SW480 (cell line): ENCODE results near the gene CD46.
"Not testable (repeated sequence)": the region's sequence is repeated elsewhere in the genome, so short reads cannot be mapped to it uniquely, and the experiment has no call there.

Source experiments
- DNase-seq: peaks from one replicate; pipeline ENCODE4 v3.0.0-alpha.2; 2016; ENCODE audit warnings: low spot score

The CD46 gene

GRCh38 chr1:207751463-207751789, 428 bp upstream of the CD46 start:
- not testable (repeated sequence) for DNase-seq

GRCh38 chr1:207752456-207752998, 673 bp downstream of the CD46 start:
- peak; percentile 50 for DNase-seq

- DNase-seq: no peak
These were observed 1.8 kb downstream of the CD46 start for GRCh38 chr1:207753611-207754010.

DNA sequence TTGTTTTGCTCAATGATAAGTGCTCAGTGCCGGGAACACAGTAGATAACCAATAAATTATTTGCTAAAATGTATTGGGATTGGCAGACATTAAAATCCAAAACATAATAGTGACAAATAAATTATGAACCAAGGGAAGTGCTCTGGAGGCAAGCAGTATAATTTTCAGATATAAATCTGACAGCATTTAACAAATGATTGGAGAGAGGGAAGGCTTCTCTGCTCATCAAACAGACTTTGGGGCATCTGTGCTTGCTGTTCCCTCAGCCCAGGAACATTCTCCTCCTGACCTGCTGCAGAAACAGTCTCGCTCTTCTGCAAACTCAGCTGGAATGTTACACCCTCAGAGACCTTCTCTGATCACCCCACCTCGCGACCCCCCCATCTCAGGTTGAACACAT, 2.2 kb downstream of the CD46 start:
- no peak for DNase-seq

DNA sequence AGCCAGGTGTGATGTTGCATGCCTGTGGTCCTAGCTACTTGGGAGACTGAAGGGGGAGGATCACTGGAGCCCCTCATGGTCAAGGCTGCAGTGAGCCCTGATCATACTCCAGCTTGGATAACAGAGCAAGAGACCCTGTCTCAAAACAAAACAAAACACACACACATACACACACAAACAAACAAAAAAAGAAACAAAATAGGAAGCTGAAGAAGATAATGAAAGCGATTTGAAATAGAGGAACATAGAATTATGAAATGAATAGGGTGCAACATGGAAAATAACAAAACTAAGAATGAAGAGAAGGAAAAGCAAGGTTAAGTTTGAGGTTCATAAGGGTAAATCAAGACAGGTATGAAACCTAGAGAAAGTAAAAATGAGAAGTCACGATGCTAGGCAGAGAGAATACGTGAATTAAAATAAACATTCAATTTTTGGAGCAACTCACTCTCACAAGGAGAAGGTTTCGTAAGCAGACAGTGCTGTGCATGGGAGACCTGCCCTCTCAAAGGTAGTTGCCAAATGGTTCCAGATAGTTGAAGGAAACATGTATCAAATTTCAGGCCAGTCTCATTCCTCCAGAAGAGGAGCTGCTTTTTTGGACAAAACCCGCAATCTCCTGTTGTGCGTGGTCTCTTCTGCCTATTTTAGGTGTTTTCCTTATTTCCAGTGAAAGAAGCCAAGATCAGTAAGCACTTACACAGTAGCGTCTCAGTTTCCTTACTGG, 3.3 kb downstream of the CD46 start:
- no peak for DNase-seq

DNA sequence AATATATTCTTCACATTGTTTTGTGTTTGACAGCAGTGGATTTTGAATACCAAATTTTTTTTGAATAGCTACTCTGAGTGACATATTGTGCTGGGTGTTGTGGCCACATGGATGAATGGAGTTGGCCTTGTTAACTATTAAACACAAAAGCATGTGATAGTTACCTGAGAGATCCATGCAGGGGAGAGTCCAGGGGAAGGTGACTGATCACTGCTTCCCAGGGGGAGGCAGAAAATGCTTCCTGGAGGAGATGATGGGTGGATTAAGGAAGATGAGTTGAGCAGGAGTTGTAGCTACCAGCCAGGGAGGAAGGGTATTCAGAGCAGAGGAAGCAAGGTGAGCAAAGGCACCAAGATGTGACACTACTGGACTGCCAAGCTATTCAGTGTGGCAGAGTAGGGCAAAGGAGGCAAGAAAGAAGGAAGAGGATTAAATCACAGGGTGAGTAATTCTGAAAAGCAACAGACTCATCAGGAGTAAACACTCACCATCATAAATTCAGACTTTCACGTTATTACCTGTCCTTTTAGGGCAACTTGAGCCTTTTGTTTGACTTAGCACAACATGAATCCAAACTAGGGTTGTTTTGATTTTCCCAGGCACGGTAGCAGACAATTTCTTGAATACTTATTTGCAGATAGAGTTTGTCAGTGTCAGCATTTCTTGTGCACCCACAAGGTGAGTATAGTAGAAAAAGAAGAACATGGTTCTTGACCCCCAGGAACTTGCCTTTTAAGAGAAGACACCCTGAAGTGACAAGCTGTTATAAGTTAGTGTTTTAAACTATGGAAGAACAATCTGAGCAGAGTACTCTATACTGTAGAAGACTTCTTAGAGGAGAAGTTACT, 4.2 kb downstream of the CD46 start:
- DNase-seq: no peak

DNA sequence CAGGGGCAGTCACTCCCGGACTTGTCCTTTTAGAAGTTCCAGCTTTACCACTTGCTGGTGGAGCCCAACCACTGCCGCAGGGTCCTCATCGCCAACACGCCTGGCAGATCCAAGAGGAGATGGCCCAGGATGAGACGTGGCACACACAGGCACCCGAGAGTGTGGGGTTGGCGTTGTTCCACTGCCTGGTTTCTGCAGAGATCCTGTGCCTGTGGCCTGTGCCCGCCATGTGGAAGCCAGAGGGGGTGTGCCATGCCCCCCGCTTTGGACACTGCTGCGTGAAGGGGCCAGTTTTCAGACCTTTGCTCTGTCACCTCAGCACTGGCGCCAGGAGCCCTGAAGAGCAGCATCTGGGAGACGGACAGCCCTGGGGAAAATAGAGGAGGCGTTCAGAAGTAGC, 10.8 kb downstream of the CD46 start:
- DNase-seq: no peak

DNA sequence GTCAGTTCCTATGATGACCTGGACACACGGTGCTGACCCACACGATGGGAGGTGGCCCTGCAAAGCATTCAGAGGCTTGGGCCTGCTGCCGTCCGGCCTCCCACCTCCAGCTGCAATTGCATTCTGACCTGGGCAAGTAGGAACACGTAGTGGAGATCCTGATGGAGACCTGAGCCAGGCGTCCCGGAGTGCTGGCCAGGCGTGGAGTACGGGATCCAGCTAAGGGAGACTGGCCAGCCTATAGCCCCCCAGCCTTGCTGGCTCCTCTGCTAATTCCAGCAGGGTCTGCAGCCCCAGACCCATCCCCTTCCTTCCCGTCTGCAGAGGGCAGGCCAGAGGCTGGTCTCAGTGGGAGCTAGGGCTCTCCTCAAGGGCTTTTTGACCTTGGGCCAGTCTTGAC, 11.2 kb downstream of the CD46 start:
- no peak for DNase-seq

DNA sequence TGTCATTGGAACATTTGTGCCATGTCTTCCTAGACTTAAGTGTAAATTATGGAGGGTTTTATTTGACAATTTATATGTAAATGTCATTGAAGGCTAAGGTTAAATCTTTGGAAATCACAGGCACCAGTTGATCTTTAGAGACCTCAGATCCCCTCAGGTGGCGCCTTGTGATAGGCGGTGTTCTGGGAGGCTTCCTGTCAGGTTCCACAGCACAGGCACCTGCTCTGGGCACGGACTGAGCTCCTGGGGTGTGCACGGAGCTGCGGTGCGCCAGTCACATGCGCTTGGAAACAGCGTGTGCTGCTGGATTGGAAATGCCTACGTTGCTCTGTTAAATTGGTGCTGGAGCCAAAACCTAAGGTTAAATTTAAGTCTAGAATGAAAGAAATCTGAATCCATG, 12.1 kb downstream of the CD46 start:
- DNase-seq: no peak

GRCh38 chr1:207766569-207766968, 14.7 kb downstream of the CD46 start:
- no peak for DNase-seq

- DNase-seq: not testable (repeated sequence)
These were observed 18.7 kb downstream of the CD46 start for GRCh38 chr1:207770514-207770913.

DNA sequence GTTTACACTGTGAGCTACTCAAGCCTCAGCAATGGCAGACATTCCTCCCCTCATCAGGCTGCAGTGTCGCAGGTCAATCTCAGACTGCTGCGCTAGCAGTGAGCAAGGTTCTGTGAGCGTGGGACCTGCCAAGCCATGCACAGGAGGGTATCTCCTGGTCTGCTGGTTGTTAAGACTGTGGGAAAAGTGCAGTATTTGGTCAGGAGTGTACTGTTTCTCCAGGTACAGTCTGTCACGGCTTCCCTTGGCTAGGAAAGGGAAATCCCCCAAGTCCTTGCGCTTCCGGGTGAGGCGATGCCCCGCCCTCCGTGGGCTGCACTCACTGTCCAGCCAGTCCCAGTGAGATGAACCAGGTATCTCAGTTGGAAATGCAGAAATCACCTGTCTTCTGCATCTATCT, 24.2 kb downstream of the CD46 start:
- DNase-seq: not testable (repeated sequence)

GRCh38 chr1:207777412-207777811, 25.6 kb downstream of the CD46 start:
- not testable (repeated sequence) for DNase-seq

DNA sequence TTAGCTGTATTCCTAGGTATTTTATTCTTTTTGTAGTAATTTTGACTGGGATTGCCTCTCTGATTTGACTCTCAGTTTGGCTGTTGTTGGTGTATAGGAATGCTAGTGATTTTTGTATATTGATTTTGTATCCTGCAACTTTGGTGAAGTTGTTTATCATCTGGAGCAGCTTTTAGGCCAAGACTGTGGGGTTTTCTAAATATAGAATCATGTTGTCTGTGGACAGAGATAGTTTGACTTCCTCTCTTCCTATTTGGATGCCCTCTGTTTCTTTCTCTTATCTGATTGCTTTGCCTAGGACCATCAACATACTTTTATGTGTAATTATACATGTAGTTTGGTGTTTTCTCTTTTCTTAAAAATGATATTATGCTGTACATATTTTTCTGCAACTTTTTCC, 27.2 kb downstream of the CD46 start:
- no peak for DNase-seq

- DNase-seq: no peak
These were observed 29.5 kb downstream of the CD46 start for GRCh38 chr1:207781312-207781711.

DNA sequence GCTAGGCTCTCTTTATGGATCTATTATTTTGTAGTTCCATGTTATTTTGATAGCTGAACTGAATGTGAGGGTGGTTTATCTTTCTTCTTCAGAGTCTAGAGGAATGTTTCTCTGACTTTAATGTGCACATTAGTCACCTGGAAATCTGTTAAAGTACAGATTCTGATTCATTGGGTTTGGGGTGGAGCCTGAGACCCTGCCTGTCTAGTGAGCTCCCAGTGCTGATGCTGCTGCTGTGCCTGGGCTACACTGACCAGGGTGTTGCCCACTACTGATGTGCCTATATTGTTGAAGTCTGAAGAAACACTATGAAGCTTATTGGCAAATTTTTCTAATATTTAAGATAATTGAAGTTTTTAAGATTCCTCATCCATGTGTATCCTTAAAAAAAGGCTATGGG, 35.9 kb downstream of the CD46 start:
- no peak for DNase-seq

DNA sequence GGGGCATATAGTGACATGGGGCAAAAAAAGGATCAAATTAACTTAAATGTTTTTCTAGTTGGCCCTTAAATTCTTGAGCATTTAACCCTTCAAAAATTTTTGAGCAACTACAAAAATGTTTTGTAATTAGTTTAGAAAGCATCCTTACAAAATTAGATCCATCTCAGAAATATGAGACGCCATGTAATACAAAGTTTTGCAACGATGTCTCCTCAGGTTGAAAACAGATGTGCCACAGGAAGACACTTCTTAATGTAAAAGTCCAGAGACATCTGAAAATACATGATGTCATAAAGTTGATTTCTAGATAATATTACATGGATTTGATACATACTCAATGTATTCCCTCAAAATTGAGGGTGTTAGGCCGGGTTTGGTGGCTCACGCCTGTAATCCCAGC, 37.5 kb downstream of the CD46 start:
- no peak for DNase-seq

DNA sequence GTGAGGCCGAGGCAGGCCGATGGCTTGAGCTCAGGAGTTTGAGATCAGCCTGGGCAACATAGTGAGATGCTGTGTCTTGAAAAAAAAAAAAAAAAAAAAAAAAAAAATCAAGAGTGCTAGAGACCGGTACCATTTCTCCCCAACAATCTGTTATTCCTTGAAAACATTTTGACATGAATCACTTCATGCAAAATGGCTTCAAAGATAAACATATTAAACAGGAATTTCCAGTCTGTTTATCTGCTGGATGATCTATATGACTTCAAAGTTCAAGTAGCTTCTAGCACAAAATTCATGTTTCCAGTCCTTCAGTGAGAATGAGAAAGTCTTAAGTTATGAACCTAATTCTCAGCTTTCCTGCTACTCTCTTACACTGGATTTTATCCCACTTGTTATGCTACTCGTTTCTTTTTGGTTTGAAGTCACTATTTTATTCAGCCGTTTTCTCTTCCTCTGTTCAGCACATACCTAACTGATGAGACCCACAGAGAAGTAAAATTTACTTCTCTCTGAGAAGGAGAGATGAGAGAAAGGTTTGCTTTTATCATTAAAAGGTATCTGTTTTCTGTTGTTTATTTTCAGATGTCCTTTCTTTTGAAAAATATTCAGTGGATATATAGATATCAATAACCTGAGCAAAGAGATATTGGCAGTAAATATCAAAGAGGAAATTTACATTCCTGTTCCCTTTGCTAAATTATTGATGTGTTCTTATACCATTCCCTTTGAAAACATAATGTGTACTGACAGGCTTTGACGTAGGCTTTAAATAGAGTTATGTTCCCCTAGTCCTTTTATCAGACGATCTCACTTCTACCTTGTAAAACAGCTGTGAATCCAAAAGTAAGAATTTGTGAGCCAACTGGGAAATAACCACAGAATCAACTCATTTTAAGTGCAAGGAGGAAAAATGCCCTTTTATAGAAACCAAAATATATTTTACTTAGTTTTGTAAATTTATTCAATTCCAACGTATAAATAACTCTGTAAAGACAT, 38.2 kb downstream of the CD46 start:
- no peak for DNase-seq

DNA sequence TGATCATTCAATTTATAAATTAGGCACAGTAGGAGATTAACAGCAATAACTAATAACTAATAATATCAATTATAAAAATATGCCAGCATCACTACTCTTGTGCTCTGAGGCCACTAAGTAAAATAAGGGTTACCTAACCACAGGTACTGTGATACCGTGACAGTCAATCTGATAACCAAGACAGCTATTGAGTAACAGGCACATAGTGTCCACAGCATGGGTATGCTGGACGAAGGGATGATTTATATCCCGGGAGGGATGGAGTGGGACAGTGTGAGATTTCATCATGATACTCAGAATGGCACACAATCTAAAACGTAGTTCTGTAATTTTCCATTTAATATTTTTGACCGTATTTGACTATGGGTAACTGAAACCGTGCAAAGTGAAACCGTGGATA, 39.4 kb downstream of the CD46 start:
- no peak for DNase-seq

DNA sequence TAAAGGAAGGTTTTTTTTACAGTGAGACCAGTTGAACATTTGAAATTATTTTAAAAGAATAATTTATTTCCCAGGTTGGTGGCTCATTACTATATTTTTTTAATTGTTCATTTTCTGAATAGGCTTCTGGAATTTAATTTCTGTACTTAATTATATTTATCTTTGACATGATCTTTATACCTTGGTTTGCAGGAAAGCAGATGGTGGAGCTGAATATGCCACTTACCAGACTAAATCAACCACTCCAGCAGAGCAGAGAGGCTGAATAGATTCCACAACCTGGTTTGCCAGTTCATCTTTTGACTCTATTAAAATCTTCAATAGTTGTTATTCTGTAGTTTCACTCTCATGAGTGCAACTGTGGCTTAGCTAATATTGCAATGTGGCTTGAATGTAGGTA, 41.5 kb downstream of the CD46 start:
- no peak for DNase-seq

GRCh38 chr1:207794861-207795260, 43.0 kb downstream of the CD46 start:
- no peak for DNase-seq
